NCI-H2029 (cell line): ENCODE results near the gene OR1K1.

ENCODE experiments used
- DNase-seq: peaks from one replicate; lab custom pipeline; 2025; lab: John Stamatoyannopoulos, UW

Gene OR1K1

GRCh38 chr9:122800066-122801060, at the start of gene OR1K1:
Gene OR1K1, plus strand, starts transcription at chr9:122800123. Its CDS starts 0 bp downstream, at chr9:122800123.
- no peak for DNase-seq

DNA sequence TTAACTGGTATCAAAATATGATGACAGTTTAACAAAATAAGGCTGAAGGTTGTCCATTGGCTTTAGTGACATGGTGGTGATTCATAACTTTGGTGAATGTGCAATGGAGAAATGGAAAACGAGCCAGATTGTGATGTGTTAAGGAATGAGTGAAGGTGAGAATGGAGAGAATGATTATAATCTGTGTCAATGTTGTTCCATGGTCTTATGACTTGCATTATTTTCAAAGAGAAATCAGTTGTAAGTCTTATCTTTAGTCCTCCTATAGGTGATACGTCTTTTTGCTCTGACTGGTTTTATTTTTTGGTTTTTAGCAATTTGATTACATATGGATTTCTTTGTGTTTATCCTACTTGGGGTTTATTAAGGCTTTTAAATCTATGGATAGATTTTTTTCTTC, 45.1 kb upstream of the OR1K1 start:
- no peak for DNase-seq

GRCh38 chr9:122767817-122768216, 32.1 kb upstream of the OR1K1 start:
- no peak for DNase-seq

- no peak for DNase-seq
Observed at GRCh38 chr9:122777052-122777451, 22.9 kb upstream of the OR1K1 start.

GRCh38 chr9:122777935-122778627, 21.8 kb upstream of the OR1K1 start:
- no peak for DNase-seq

GRCh38 chr9:122779181-122779580, 20.7 kb upstream of the OR1K1 start:
- DNase-seq, result no peak

- DNase-seq, result no peak
Observed at GRCh38 chr9:122780026-122780425, 19.9 kb upstream of the OR1K1 start.

- no peak for DNase-seq
Observed at GRCh38 chr9:122781671-122782070, 18.3 kb upstream of the OR1K1 start.

DNA sequence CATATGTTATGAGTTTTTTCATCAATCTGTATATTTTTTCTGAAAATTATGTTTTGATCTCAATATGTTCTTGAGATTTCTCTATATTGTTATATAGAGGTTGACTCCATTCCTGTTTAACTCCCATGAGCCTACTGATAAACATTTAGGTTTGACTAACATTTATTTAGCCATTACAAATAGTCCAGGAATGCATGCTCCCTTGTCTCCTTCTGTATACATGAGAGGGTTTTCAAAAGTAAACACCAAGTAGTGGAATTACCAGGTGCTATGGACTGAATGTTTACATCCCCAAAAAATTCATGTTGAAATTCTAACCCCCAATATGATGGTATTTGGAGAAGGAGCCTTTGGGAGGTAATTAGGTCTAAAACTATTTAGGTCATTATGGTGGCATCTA, 14.7 kb upstream of the OR1K1 start:
- DNase-seq, result no peak

DNA sequence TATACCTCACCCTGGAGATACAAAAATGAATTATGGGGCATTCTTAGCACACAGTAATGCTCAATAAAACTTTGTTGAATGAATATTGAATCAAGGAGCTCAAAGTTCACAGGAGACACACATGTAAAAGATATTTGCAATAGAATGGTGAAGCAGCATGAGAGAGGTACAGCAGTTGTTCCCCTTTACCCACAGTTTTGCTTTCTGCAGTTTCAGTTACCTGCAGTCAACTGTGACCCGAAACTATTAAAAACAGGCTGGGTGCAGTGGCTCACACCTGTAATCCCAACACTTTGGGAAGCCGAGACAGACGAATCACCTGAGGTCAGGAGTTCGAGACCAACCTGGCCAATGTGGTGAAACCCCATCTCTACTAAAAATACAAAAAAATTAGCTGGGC, 13.6 kb upstream of the OR1K1 start:
- no peak for DNase-seq

- no peak for DNase-seq
Observed at GRCh38 chr9:122788831-122789230, 11.1 kb upstream of the OR1K1 start, which contains the start of gene OR5C1. Gene OR5C1, plus strand, starts transcription at chr9:122788933. Its CDS starts 0 bp downstream, at chr9:122788933.

- DNase-seq, result no peak
Observed at GRCh38 chr9:122789256-122790046, 10.5 kb upstream of the OR1K1 start.

DNA sequence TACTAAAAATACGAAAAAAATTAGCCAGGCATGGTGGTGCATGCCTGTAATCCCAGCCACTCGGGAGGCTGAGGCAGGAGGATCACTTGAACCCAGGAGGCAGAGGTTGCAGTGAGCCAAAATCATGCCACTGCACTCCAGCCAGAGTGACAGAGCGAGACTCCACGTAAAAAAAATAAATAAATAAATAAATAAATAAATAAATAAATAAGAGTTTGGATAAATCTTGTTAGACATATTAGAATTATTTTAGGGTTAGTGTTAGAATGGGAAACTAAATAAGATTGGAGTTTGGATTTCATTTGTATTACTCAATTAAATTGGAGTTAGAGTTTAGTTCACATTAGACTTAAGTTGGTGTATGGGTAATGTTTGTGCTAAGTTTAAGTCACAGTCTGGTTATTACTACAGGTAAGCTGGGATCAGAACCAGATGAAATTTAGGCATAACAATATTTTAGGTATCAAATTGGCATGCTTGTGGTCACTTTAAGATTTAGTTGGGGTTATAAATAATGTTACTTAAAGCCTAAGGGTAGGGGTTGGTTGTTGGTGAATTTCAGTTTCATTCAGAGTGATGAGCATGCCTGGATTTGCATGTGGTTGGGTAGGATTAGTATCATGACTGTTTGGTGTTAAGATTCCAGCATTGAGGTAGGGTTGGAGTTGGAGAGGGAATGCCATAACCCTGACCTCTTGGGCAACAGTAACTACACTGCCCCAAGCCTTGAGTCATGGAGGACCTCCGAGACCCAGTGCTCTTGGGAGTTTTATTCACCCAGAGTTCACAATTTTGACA, 7.9 kb upstream of the OR1K1 start:
- DNase-seq, result no peak

DNA sequence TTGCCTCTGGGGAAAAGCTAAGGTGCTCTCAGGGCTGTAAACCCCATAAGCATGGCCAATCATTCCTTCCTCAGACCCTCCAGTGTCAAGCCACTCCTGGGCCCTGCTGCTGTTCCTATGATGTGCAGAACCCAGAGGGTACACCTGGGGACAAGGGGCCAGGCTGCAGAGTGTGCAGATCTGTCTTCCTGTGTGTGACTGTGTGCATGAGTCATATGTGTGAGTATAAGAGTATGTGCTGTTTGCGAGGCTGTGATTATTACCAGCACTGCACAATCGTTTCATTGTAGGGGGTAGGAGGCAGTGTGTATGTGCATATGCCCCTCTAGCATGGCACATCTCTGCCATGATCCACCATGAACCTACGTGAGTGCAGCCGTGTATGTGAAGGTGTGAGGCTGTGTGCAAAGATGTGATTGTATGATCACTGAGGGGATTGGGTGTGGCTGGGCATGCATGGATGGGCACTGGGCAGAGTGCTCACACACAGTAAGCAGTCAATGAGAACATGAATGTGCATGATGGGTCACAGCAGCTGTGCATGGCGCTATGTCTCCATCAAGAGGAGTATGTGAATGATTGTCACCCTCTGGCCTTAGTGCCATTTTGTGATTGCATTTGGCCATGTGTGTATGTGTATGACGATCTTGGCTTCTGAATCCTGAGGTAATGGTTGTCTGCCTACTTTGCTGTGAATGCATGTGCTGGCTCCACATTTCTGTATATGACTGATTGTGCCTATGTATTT, 2.4 kb upstream of the OR1K1 start:
- DNase-seq, result no peak

DNA sequence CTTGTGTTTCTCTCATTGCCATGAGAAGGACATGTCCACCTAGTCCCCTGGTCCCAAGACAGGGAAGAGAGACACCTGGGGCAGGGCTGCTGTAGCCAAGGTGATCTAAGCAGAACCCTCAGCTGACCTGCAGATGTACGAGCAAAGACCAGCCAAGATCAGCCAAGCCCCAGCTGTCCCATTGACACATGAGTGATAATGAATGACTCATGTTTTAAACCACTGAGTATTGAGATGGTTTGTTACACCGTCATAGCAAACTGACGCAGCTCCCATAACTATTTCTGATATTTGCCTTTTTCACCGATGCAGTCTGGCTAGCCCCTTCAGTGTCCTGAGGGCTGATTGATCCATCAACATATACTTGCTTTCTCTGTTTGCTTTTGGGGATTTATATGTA, 6.7 kb downstream of the OR1K1 start:
- DNase-seq, result no peak

DNA sequence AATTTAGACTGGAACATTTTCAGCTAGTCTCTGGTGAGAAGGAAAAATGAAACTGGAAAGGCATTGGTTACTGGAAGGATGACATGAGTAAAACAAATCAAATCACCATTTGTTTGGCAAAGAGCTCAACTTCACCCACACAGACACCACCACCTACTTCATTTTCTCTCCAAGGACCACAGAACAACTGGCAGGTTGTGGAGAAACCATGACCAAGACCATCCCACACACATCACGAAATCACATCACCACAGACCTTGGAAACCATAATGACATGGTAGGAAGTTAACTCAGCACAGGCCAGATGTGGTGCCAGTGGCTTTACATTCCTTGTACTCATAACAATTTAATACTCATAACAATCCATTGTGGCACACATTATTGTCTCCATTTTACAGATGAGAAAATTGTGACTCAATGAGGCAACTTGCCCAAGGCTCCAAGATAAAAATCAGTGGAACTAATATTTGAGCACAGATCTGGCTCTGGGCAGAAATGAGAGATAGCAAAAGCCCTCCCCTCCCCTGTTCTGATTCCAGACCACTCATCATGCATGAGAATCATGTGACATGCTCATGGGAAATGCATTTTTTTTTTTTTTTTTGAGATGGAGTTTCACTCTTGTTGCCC, 7.5 kb downstream of the OR1K1 start:
- DNase-seq, result no peak

- no peak for DNase-seq
Observed at GRCh38 chr9:122808141-122808540, 8.2 kb downstream of the OR1K1 start.

DNA sequence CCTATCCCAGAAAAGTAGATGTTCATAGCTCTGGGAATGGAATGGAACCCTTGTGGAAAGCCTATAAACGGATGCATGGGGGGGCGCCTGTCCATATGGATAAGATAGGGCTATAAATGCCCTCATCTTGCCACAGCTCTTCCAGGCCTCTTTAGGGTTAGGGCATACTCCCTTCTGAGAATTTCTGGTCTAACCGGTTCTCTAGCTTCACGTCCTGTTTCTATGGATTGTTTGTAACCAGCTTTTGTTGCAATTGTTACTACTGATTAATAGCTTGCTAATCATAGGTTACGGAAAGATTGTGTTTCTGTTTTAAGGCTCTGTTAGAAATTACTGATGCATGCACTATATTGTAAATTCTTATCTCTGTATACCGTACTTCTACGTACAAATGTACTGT, 9.3 kb downstream of the OR1K1 start:
- peak; percentile 31 for DNase-seq

DNA sequence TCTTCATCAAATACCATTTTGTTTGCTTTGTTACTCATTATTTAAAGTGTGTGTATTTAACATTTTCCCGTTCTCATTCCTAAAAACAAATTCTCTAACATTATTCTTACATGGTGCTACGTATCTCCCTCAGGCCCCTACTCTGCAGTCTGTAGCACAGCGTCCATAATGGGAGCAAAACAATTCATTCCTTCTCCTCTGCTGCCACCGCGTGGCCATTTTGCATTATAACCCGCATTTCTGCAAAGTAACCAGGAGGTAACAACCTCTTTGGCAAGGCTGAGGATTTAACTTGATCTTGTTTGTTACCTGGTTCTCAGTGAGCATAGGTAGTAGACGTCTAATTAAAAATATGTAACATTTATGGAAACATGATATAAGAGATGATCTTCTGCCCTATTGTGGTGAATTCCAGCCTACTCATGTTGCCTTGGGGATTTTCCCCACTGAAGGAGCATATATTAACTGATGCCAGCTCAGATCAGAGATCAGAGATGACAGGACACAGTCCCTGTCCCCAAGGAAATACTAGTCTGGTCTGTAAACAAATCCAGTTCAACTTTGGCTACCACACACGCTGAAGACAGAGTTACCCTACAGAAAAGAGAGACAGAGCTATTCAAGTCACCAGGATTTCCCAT, 10.5 kb downstream of the OR1K1 start:
- peak; percentile 75 for DNase-seq

- DNase-seq, result no peak
Observed at GRCh38 chr9:122812736-122813135, 12.8 kb downstream of the OR1K1 start.
